GM12892 (cell line): ENCODE data around the gene IGSF21.

Experiments
- DNase-seq: peaks from one replicate; pipeline ENCODE4 v3.0.0; 2011; ENCODE audit not compliant: insufficient read length
- FAIRE-seq: peaks from 2 replicates; lab custom pipeline; 2011; peaks lifted over from hg19 to GRCh38; lab: Jason Lieb, UNC
- POLR2A ChIP-seq: IDR thresholded peaks from 2 replicates; pipeline ENCODE4 v1.6.1; 2011; ENCODE audit warnings: low read depth, low read length, control low read depth
- POLR2AphosphoS5 ChIP-seq: IDR thresholded peaks from 2 replicates; pipeline ENCODE4 v1.6.1; 2011; ENCODE audit warnings: low read depth, low read length, control low read depth
- TAF1 ChIP-seq: IDR thresholded peaks from 2 replicates; pipeline ENCODE4 v1.6.1; 2011; ENCODE audit warnings: low read depth, mild to moderate bottlenecking, control low read depth, low read length, borderline replicate concordance

The IGSF21 gene

GRCh38 chr1:18079941-18080735, 27.5 kb upstream of the IGSF21 start:
- FAIRE-seq, result no peak
- no peak for TF ChIP-seq POLR2AphosphoS5
- no peak for TF ChIP-seq TAF1
- no peak for TF ChIP-seq POLR2A
- no peak for DNase-seq

GRCh38 chr1:18085387-18086074, 22.1 kb upstream of the IGSF21 start:
- TF ChIP-seq TAF1 (no peak), POLR2AphosphoS5 (no peak), POLR2A (no peak)
- DNase-seq (no peak), FAIRE-seq (no peak)

- FAIRE-seq, result no peak
Observed at GRCh38 chr1:18088077-18088594, 19.5 kb upstream of the IGSF21 start.

GRCh38 chr1:18089488-18089887, 18.1 kb upstream of the IGSF21 start:
- no peak for TF ChIP-seq POLR2A
- TF ChIP-seq POLR2AphosphoS5, result no peak
- TF ChIP-seq TAF1, result no peak
- no peak for DNase-seq
- no peak for FAIRE-seq

More at GRCh38 chr1:18088077-18088594, 19.5 kb upstream of the IGSF21 start:
- no peak for DNase-seq
- TF ChIP-seq POLR2AphosphoS5 (no peak), POLR2A (no peak), TAF1 (no peak)

GRCh38 chr1:18090636-18091035, 17.0 kb upstream of the IGSF21 start:
- DNase-seq (no peak), FAIRE-seq (no peak)
- TF ChIP-seq TAF1 (no peak), POLR2AphosphoS5 (no peak), POLR2A (no peak)

GRCh38 chr1:18091660-18092446, 15.7 kb upstream of the IGSF21 start:
- TF ChIP-seq POLR2AphosphoS5, result no peak
- no peak for TF ChIP-seq POLR2A
- TF ChIP-seq TAF1, result no peak
- DNase-seq (no peak), FAIRE-seq (no peak)

GRCh38 chr1:18093193-18093592, 14.4 kb upstream of the IGSF21 start:
- FAIRE-seq, result no peak
- no peak for DNase-seq
- TF ChIP-seq POLR2A (no peak), TAF1 (no peak)

GRCh38 chr1:18093646-18094045, 14.0 kb upstream of the IGSF21 start:
- DNase-seq (no peak), FAIRE-seq (no peak)
- TF ChIP-seq TAF1, result no peak
- no peak for TF ChIP-seq POLR2A
- TF ChIP-seq POLR2AphosphoS5, result no peak

- TF ChIP-seq TAF1 (no peak), POLR2A (no peak), POLR2AphosphoS5 (no peak)
- FAIRE-seq, result no peak
- no peak for DNase-seq
Observed at GRCh38 chr1:18094096-18094495, 13.5 kb upstream of the IGSF21 start.

GRCh38 chr1:18097206-18097605, 10.4 kb upstream of the IGSF21 start:
- TF ChIP-seq POLR2A (no peak), TAF1 (no peak), POLR2AphosphoS5 (no peak)
- FAIRE-seq (no peak), DNase-seq (no peak)

GRCh38 chr1:18099026-18099425, 8.6 kb upstream of the IGSF21 start:
- FAIRE-seq (no peak), DNase-seq (no peak)
- no peak for TF ChIP-seq POLR2A
- TF ChIP-seq TAF1, result no peak
- no peak for TF ChIP-seq POLR2AphosphoS5
